ENCODE data around the gene NCOA1.

- TF ChIP-seq POLR2A (IDR thresholded peaks at IDR 0.05) (no peak), CTCF (IDR thresholded peaks at IDR 0.05) (no peak)
Measured at GRCh38 chr2:24566209-24566608, 75.2 kb downstream of the NCOA1 start.

Data from testis (tissue), 2 donors.